Endodermal cell (in vitro differentiated cells): Measurements from ENCODE around the gene MYH6. TPM values are rescaled to one million over a fixed set of nuclear protein-coding genes. Genes with fewer than 3 reads are reported as not detected.
"Not testable (repeated sequence)": the region's sequence is repeated elsewhere in the genome, so short reads cannot be mapped to it uniquely, and the experiment has no call there.

ENCODE experiments used
- DNase-seq: peaks from one replicate; pipeline ENCODE4 v3.0.0-alpha.2; 2017
- H3K27ac ChIP-seq: 2 replicates; pipeline ENCODE4 v1.5.1; 2013; ENCODE audit warnings: mild to moderate bottlenecking, low read depth, low read length, moderate library complexity
- H3K27me3 ChIP-seq: 2 replicates; pipeline ENCODE4 v1.6.1; 2013; ENCODE audit warnings: mild to moderate bottlenecking, low read length, moderate library complexity; ENCODE audit not compliant: insufficient read depth, control insufficient read depth, poor library complexity, severe bottlenecking
- H3K36me3 ChIP-seq: 2 replicates; pipeline ENCODE4 v1.7.0; 2013; ENCODE audit warnings: mild to moderate bottlenecking, low read length, moderate library complexity; ENCODE audit not compliant: control insufficient read depth, insufficient read depth
- H3K4me1 ChIP-seq: one replicate; pipeline ENCODE4 v1.7.0; 2013; ENCODE audit warnings: low read length; ENCODE audit not compliant: control insufficient read depth, insufficient read depth
- H3K4me3 ChIP-seq: 2 replicates; pipeline ENCODE4 v1.5.1; 2013; ENCODE audit warnings: mild to moderate bottlenecking, low read length, moderate library complexity
- H3K9ac ChIP-seq: 2 replicates; pipeline ENCODE4 v1.6.1; 2013; ENCODE audit warnings: mild to moderate bottlenecking, low read length, moderate library complexity; ENCODE audit not compliant: poor library complexity, severe bottlenecking; ENCODE audit errors: extremely low read depth
- H3K9me3 ChIP-seq: 2 replicates; pipeline ENCODE4 v1.6.1; 2013; ENCODE audit warnings: mild to moderate bottlenecking, low read length, moderate library complexity; ENCODE audit not compliant: control insufficient read depth
- H3K27ac Mint-ChIP-seq: 2 replicates; pipeline ENCODE4 v1.8.0; 2020; ENCODE audit warnings: mixed read lengths
- H3K27me3 Mint-ChIP-seq: 2 replicates; pipeline ENCODE4 v1.8.0; 2021; ENCODE audit warnings: mild to moderate bottlenecking, mixed read lengths; ENCODE audit not compliant: insufficient read depth
- H3K36me3 Mint-ChIP-seq: 2 replicates; pipeline ENCODE4 v1.8.0; 2020; ENCODE audit warnings: low read depth, mixed read lengths
- H3K4me1 Mint-ChIP-seq: 2 replicates; pipeline ENCODE4 v1.8.0; 2020; ENCODE audit warnings: mixed read lengths
- H3K4me3 Mint-ChIP-seq: 2 replicates; pipeline ENCODE4 v1.8.0; 2020; ENCODE audit warnings: mild to moderate bottlenecking, moderate library complexity, mixed read lengths
- H3K9me3 Mint-ChIP-seq: 2 replicates; pipeline ENCODE4 v1.8.0; 2020; ENCODE audit warnings: mild to moderate bottlenecking, mixed read lengths
- CTCF ChIP-seq: fragments of 200-600 bp; sonication (generic); conservative IDR thresholded peaks from 2 replicates; pipeline ENCODE4 v1.5.0; 2021; ENCODE audit warnings: antibody characterized with exemption, mild to moderate bottlenecking
- WGBS, 2 experiments: methylation state at CpG; one replicate each; pipeline versions ENCODE4 v1.1.5 to v1.1.7; 2013; ENCODE audit warnings: missing lambda C conversion rate in 2 of 2, mixed read lengths in 1 of 2; ENCODE audit not compliant: insufficient coverage in 1 of 2, insufficient read length in 1 of 2; 5-methylcytosine and 5-hydroxymethylcytosine counted together
- total RNA-seq, 2 donors: library from RNA; stranded (reverse); fragmentation: NEBNext Ultra II Directional in 1 of 2; extraction: Animal tissue kit (Norgen Biotek cat#: 25700) in 1 of 2; gene quantifications; 2 replicates in 1 of 2; 3 replicates in 1 of 2; pipeline ENCODE4 v1.2.1, GENCODE V29; 2021

Gene MYH6
- total RNA-seq, 2 donors from 2014 or later: not detected

DNA sequence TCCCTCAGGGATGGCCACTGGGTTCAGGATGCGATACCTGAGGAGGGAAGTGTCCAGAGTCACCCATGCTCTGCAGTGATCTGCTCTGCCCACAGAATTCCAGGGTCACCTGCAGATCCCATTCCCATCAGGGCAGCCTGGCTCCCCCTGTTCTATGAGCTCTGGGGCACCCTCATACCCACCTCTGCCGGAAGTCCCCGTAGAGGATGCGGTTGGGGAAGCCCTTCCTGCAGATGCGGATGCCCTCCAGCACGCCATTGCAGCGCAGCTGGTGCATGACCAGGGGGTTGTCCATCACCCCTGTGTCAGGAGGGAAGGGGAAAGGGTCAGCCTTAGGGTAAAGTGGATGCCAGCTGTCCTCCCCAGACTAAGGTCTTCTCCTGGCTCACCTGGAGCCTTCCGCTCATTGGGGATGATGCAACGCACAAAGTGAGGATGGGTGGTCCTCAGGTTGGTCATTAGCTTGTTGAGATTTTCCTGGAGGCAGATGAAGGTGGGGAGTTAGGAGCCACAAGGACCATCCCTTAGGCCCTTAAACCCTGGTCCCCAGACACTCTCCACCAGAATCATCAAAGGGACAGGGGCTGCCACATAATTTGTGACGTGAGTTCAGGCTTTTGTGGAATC lies 11.2 kb downstream of the MYH6 start:
- no peak for DNase-seq
- no peak overlapping the region for H3K27ac Mint-ChIP-seq
- H3K27me3 ChIP-seq: peaks cover 5% of the 10 kb centered on the region
- H3K9ac ChIP-seq: no peak overlapping the region
- peaks cover 5% of the 10 kb centered on the region for H3K4me1 Mint-ChIP-seq
- no peak overlapping the region for H3K27ac ChIP-seq
- no peaks in the 10 kb centered on the region for H3K36me3 ChIP-seq
- H3K4me3 Mint-ChIP-seq: no peak overlapping the region
- H3K27me3 Mint-ChIP-seq: peaks cover 33% of the 10 kb centered on the region
- WGBS, 2 experiments: 90 to 97% methylated on average over 4 to 10 of the region's 10 CpGs
- TF ChIP-seq CTCF: no peak
- no peaks in the 10 kb centered on the region for H3K9me3 ChIP-seq
- H3K4me3 ChIP-seq: no peak overlapping the region
- H3K4me1 ChIP-seq: no peaks in the 10 kb centered on the region
- no peaks in the 10 kb centered on the region for H3K36me3 Mint-ChIP-seq
- H3K9me3 Mint-ChIP-seq: no peaks in the 10 kb centered on the region

- no peaks in the 10 kb centered on the region for H3K36me3 ChIP-seq
- no peak for TF ChIP-seq CTCF
- peaks cover 27% of the 10 kb centered on the region for H3K27me3 Mint-ChIP-seq
- no peaks in the 10 kb centered on the region for H3K36me3 Mint-ChIP-seq
- no peak overlapping the region for H3K27ac ChIP-seq
- H3K4me1 Mint-ChIP-seq: peaks cover 5% of the 10 kb centered on the region
- DNase-seq: no peak
- no peak overlapping the region for H3K4me3 Mint-ChIP-seq
- H3K27ac Mint-ChIP-seq: no peak overlapping the region
- H3K9me3 Mint-ChIP-seq: no peaks in the 10 kb centered on the region
- H3K27me3 ChIP-seq: peaks cover 7% of the 10 kb centered on the region
- H3K9me3 ChIP-seq: no peaks in the 10 kb centered on the region
- H3K4me1 ChIP-seq: no peaks in the 10 kb centered on the region
- no peak overlapping the region for H3K9ac ChIP-seq
- WGBS, 2 experiments: 88 to 91% methylated on average over 9 to 10 of the region's 10 CpGs
- H3K4me3 ChIP-seq: no peak overlapping the region
Observed at GRCh38 chr14:23396126-23396525, 11.9 kb downstream of the MYH6 start.

DNA sequence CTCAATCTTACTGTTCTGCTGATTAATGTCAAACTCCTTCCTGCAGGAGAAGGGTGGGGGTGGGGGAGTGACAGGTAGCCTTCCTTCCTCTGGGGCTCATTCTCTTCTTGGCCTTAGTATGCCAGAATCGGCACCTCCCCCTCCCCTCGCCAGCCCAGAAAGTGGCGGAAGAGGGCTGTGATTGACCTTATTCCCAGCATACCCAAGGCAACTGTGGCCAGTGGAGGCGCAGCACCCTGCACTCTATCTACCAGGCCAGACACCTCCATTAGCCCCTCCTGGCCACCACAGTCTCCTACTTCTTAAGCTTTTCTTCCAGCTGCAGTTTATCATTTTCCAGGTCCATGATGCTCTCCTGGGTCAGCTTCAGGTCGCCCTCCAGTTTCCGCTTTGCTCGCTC lies 15.5 kb downstream of the MYH6 start:
- peak; percentile 21 for TF ChIP-seq CTCF
- peaks cover 36% of the 10 kb centered on the region for H3K27me3 Mint-ChIP-seq

DNA sequence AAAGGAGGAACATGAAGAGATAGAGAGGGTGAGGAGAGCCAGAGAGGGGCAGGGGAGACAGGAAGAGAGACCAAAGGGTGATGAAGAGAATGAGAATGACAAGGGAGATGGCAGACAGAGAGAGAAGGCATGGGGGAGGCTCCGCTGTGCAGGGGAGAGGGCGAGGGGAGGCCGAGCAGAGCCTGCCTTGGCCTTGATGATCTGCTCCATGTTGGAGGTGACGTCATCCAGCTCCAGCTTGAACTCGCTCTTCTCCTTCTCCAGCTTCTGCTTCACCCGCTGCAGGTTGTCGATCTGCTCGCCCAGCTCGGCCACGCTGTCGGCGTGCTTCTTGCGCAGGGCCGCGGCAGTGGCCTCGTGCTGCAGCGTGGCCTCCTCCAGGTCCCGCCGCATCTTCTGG lies 18.2 kb downstream of the MYH6 start:
- peaks cover 24% of the 10 kb centered on the region for H3K27me3 Mint-ChIP-seq

More for the DNA sequence above, 15.5 kb downstream of the MYH6 start:
- Mint-ChIP-seq H3K4me3 (no peak overlapping the region), H3K27ac (no peak overlapping the region), H3K4me1 (peaks cover 5% of the 10 kb centered on the region), H3K9me3 (no peaks in the 10 kb centered on the region), H3K36me3 (no peaks in the 10 kb centered on the region)
- Histone ChIP-seq H3K4me3 (no peak overlapping the region), H3K27me3 (peaks cover 14% of the 10 kb centered on the region), H3K9ac (no peak overlapping the region), H3K9me3 (no peaks in the 10 kb centered on the region), H3K4me1 (no peaks in the 10 kb centered on the region), H3K27ac (no peak overlapping the region), H3K36me3 (no peaks in the 10 kb centered on the region)
- DNase-seq: no peak
- 80 to 88% methylated on average over 6 to 7 of the region's 7 CpGs for WGBS, 2 experiments

More for the DNA sequence above, 18.2 kb downstream of the MYH6 start:
- not testable (repeated sequence) for H3K9me3 Mint-ChIP-seq, DNase-seq, H3K4me1 Mint-ChIP-seq, H3K36me3 Mint-ChIP-seq, H3K27ac ChIP-seq, H3K9me3 ChIP-seq, H3K4me3 Mint-ChIP-seq, H3K9ac ChIP-seq, H3K4me1 ChIP-seq, H3K36me3 ChIP-seq, H3K4me3 ChIP-seq, H3K27ac Mint-ChIP-seq
- peaks cover 14% of the 10 kb centered on the region for H3K27me3 ChIP-seq
- WGBS, 2 experiments: 96% methylated on average over 3 of the region's 19 CpGs; no CpG with 5 or more reads in 1 of the 2 experiments
